Stimulated activated CD8-positive, alpha-beta memory T cell treated with anti-CD3 and anti-CD28 coated beads, Interleukin-15, amount 100 ng/mL, for 24 hours (primary cell): ENCODE results near the gene FXN.

ENCODE experiments used
- DNase-seq: peaks from one replicate; pipeline ENCODE4 v3.0.0-alpha.2; 2020; ENCODE audit warnings: low read depth

The FXN gene

GRCh38 chr9:69141851-69142250 is 106.3 kb downstream of the FXN start:
- no peak for DNase-seq

DNA sequence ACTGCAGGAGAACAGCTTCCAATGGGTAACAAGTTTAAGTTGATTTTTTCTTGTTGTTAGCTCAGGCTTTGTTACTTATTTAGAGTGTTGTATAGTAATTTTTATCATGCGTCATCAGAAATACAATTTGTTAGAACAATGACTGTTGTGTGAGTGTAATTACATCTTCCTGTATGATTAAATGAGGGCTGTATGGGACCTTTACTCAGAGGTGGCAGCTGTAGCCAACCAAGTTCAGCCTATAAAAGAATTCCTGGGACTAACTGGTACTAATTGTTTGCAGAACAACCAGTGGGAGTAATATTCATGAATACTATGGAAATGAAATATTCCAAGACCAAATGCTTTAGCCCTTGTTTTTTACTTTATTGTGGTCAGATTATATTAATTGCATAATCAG is 107.7 kb downstream of the FXN start:
- DNase-seq = no peak

DNA sequence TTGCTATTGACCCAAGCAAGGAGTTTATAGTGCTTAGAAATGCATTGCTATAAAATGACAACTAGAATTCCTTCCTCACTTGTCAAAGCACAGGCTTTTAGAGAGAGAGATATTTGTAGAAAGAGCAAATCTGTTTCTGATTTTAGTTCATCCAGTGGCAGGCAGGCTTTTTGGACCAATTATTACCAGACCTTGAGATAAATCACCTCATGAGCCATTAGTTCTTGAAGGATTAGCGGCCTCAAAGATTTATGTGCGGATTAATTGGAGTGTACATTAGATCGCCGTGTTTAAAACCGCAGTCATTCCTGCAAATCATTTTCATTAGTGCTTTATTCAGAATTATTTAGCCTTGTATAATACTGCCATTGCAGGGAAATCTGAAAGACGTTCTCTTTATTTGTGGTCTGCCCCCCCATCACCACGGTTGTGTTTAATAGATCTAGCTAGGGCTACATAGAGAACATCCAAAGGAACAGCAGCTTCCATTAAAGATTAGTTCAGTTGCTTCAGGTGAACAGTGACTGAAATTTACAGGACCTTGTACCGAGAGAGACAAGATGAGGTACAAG is 109.7 kb downstream of the FXN start:
- DNase-seq = no peak

GRCh38 chr9:69147041-69147834 is 111.7 kb downstream of the FXN start:
- DNase-seq = no peak

- DNase-seq = no peak
Measured at GRCh38 chr9:69149321-69149807, 113.8 kb downstream of the FXN start.
